ENCODE results near the gene IMMP2L. TPM values are rescaled to one million over a fixed set of nuclear protein-coding genes. Genes with fewer than 3 reads are reported as not detected.

Gene IMMP2L
- total RNA-seq, 1 donor from 2014 or later: 21.5 TPM

DNA sequence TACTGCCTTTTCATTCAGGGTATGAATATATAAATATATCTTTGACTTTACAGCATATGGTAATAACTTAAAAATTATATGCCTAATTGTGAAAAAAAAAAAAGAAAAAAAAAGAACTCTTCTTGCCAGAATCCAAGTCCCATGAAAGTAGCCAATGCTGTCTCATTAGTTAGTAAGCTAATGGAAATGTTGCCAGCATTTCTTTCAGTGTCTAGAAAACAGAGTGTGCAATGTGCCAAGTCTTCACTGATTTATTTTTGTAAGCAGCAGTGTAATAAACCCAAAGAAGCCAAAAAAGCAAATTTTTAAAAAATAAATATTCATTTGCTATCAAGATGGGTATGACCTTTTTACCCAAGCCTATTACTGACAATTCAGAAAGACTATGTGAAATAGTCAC is 502.5 kb downstream of the IMMP2L start:
- H3K27me3 Mint-ChIP-seq (ENCODE audit: insufficient read depth, low read depth): peaks cover 3% of the 10 kb centered on the region

DNA sequence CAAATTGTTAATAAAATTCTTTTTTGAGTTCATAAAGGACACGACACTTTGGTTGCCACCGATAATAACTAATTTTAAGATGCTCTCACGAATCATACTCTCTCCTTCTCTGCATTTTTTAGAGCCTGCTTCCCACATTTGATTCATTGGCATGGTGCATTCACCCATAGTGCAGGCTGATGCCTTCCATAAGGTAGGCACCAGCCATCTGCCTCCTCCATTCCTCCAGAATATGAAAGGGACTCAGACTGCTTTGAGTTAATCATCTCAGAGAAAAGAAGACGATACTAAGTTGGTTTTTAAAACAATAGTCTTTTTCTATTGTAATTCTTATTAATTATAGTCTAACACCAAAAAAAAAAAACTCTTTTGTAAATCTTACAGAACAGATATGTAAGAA is 505.2 kb downstream of the IMMP2L start:
- H3K36me3 ChIP-seq: no peaks in the 10 kb centered on the region
- H4K20me1 ChIP-seq (ENCODE audit: low read depth): no peaks in the 10 kb centered on the region
- TF ChIP-seq, protein P1, sequence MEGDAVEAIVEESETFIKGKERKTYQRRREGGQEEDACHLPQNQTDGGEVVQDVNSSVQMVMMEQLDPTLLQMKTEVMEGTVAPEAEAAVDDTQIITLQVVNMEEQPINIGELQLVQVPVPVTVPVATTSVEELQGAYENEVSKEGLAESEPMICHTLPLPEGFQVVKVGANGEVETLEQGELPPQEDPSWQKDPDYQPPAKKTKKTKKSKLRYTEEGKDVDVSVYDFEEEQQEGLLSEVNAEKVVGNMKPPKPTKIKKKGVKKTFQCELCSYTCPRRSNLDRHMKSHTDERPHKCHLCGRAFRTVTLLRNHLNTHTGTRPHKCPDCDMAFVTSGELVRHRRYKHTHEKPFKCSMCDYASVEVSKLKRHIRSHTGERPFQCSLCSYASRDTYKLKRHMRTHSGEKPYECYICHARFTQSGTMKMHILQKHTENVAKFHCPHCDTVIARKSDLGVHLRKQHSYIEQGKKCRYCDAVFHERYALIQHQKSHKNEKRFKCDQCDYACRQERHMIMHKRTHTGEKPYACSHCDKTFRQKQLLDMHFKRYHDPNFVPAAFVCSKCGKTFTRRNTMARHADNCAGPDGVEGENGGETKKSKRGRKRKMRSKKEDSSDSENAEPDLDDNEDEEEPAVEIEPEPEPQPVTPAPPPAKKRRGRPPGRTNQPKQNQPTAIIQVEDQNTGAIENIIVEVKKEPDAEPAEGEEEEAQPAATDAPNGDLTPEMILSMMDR (IDR thresholded peaks at IDR 0.05): no peak
- TF ChIP-seq EZH2 (IDR thresholded peaks at IDR 0.05) (no peak), EZH2phosphoT487 (IDR thresholded peaks at IDR 0.05) (no peak)
- H3K4me2 ChIP-seq: no peak overlapping the region
- DNase-seq (ENCODE audit: low spot score): no peak
- H3K9ac ChIP-seq: no peak overlapping the region
- H3K4me3 ChIP-seq: no peak overlapping the region
- H3K9me3 Mint-ChIP-seq: peaks cover 12% of the 10 kb centered on the region
- no peaks in the 10 kb centered on the region for H3K4me1 Mint-ChIP-seq
- H2AFZ ChIP-seq (replicated peaks): no peak overlapping the region
- H3K36me3 Mint-ChIP-seq: no peaks in the 10 kb centered on the region
- H3F3A ChIP-seq (ENCODE audit: low read depth): no peaks in the 10 kb centered on the region
- H3K27ac Mint-ChIP-seq: no peak overlapping the region
- H3K27me3 Mint-ChIP-seq (ENCODE audit: insufficient read depth, low read depth): peaks cover 3% of the 10 kb centered on the region
- H3K27me3 ChIP-seq: no peaks in the 10 kb centered on the region
- H3K4me1 ChIP-seq: no peaks in the 10 kb centered on the region
- no peak overlapping the region for H3K27ac ChIP-seq
- H3K9me3 ChIP-seq (ENCODE audit: low read depth): no peaks in the 10 kb centered on the region
- H3K79me2 ChIP-seq (ENCODE audit: low read depth): no peaks in the 10 kb centered on the region
- H3K4me3 Mint-ChIP-seq: no peak overlapping the region

More for the DNA sequence above, 502.5 kb downstream of the IMMP2L start:
- Histone ChIP-seq H3K4me2 (no peak overlapping the region), H4K20me1 (ENCODE audit: low read depth) (no peaks in the 10 kb centered on the region), H3K9ac (no peak overlapping the region), H3K79me2 (ENCODE audit: low read depth) (no peaks in the 10 kb centered on the region), H3K27ac (no peak overlapping the region), H3K4me1 (no peaks in the 10 kb centered on the region), H3K27me3 (no peaks in the 10 kb centered on the region), H3K36me3 (no peaks in the 10 kb centered on the region), H3K9me3 (ENCODE audit: low read depth) (no peaks in the 10 kb centered on the region), H3K4me3 (no peak overlapping the region), H2AFZ (replicated peaks) (no peak overlapping the region), H3F3A (ENCODE audit: low read depth) (no peaks in the 10 kb centered on the region)
- Mint-ChIP-seq H3K9me3 (peaks cover 32% of the 10 kb centered on the region), H3K4me1 (no peaks in the 10 kb centered on the region), H3K4me3 (no peak overlapping the region), H3K27ac (no peak overlapping the region), H3K36me3 (peaks cover 5% of the 10 kb centered on the region)
- no peak for DNase-seq (ENCODE audit: low spot score)
- no peak for TF ChIP-seq EZH2 (IDR thresholded peaks at IDR 0.05)
- TF ChIP-seq, protein P1 (IDR thresholded peaks at IDR 0.05): no peak
- TF ChIP-seq EZH2phosphoT487 (IDR thresholded peaks at IDR 0.05): no peak

DNA sequence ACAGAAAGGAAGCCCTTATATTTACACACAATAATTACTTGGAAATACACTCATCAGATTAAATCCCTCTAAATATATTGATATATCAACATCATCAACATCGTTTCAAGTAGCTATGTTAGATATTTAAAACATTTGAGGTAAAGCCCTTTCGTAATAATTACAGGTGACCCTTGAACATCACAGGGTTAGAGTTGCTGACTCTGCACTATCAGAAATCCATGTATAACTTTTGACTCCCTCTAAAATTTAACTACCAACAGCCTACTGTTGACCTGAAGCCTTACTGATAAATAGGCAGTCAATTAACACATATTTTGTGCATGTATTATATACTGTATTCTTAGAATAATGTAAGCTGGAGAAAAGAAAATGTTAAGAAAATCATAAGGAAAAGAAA is 505.9 kb downstream of the IMMP2L start:
- DNase-seq (ENCODE audit: low spot score): no peak
- H3K27ac ChIP-seq: no peak overlapping the region
- no peak overlapping the region for H2AFZ ChIP-seq (replicated peaks)
- no peaks in the 10 kb centered on the region for H3K36me3 ChIP-seq
- no peak overlapping the region for H3K4me3 Mint-ChIP-seq
- H3K4me1 ChIP-seq: no peaks in the 10 kb centered on the region
- no peak overlapping the region for H3K9ac ChIP-seq
- H3K36me3 Mint-ChIP-seq: no peaks in the 10 kb centered on the region
- H3K9me3 ChIP-seq (ENCODE audit: low read depth): no peaks in the 10 kb centered on the region
- no peaks in the 10 kb centered on the region for H4K20me1 ChIP-seq (ENCODE audit: low read depth)
- no peaks in the 10 kb centered on the region for H3F3A ChIP-seq (ENCODE audit: low read depth)
- peaks cover 5% of the 10 kb centered on the region for H3K9me3 Mint-ChIP-seq
- H3K79me2 ChIP-seq (ENCODE audit: low read depth): no peaks in the 10 kb centered on the region
- no peak overlapping the region for H3K27ac Mint-ChIP-seq
- no peak overlapping the region for H3K4me3 ChIP-seq
- H3K4me1 Mint-ChIP-seq: peaks cover 2% of the 10 kb centered on the region
- no peak for TF ChIP-seq EZH2 (IDR thresholded peaks at IDR 0.05)
- TF ChIP-seq, protein P1 (IDR thresholded peaks at IDR 0.05): no peak
- TF ChIP-seq EZH2phosphoT487 (IDR thresholded peaks at IDR 0.05): no peak
- H3K27me3 Mint-ChIP-seq (ENCODE audit: insufficient read depth, low read depth): peaks cover 3% of the 10 kb centered on the region
- H3K27me3 ChIP-seq: no peaks in the 10 kb centered on the region
- H3K4me2 ChIP-seq: no peak overlapping the region
